ENCODE data around the gene KRTAP10-2. TPM values are rescaled to one million over a fixed set of nuclear protein-coding genes. Genes with fewer than 3 reads are reported as not detected.

The KRTAP10-2 gene
- total RNA-seq, 1 donor from 2014 or later = not detected

DNA sequence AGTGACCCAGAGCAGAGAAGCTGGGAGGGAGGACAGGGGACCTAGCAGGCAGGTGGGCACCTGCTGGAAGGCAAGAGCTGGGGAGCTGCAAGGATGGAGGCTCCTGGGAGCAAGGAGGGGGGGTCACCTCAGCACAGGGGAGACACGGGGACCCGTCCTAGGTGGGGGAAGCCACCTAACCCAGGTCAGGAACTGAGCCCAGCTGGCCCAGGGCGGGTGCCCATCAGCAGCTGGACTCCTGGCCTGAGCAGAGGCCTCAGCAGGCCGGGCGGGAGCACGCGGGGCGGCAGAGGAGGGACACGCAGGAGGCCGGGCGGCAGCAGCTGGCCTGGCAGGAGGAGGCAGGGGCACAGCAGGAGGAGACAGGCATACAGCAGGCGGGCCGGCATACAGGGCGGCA, 12.3 kb downstream of the KRTAP10-2 start:
- Histone ChIP-seq H3K4me3 (no peak overlapping the region), H3K9me3 (no peaks in the 10 kb centered on the region), H3K27ac (no peak overlapping the region), H3K36me3 (no peaks in the 10 kb centered on the region), H3K27me3 (no peaks in the 10 kb centered on the region), H3K4me1 (no peaks in the 10 kb centered on the region)
- intact Hi-C loops (cut with DNase I) = no loop called here
- peak; percentile 44 to 67 for DNase-seq (ENCODE audit: extremely low spot score in 2 of 2)
- TF ChIP-seq CTCF (IDR thresholded peaks at IDR 0.05) (no peak), POLR2A (IDR thresholded peaks at IDR 0.05) (no peak), POLR2AphosphoS5 (IDR thresholded peaks at IDR 0.05; ENCODE audit: insufficient read depth in 1 of 2, low read depth in 1 of 2) (no peak)

DNA sequence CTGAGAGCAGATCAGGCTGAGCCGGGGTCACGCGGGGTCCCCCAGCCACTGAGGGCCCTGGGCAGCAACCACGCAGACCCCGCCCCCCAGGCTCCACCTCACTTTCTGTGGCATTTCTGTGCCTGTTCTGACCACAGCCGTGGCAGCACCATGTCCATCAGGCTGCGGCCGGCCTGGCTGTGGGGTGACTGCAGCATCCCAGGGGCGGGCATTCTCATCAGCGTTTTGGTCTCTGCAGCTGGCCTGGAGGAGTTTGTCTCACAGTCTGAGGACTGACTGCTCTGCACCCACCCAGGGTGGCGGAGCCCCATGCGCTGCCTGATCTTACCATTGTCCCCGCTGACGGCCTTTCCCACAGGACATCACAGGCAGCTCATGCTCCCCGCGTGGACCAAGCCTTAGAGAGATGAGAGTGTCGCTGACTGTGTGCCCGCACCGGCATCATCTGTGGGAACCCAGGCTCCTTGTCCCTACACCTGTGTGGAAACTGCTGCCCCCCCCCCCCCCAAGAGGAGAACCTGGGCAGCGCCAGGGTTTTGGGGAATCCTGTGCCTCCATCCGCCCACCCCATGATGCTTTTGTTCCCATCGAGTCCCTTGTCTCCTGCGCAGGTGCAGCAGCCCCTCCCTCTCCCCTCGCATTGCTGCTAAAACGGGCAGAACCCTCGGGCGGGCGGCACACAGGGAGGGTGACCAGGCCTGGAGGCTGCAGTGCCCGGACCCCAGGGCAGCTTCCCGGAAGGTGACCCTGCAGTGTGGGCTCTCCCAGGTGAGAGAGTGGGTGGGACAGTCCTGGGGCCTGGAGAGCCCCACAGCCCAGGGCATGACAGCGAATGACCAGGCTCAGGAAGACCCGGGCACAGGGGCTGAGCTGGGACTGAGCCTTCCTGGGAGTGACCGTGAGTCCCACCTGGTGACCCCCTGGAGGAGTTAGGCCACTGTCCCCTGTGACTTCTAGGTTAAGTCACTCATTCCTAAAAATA, 13.1 kb downstream of the KRTAP10-2 start:
- Histone ChIP-seq H3K27ac (no peak overlapping the region), H3K4me3 (no peak overlapping the region), H3K27me3 (no peaks in the 10 kb centered on the region), H3K36me3 (no peaks in the 10 kb centered on the region), H3K9me3 (no peaks in the 10 kb centered on the region), H3K4me1 (no peaks in the 10 kb centered on the region)
- no peak for TF ChIP-seq POLR2A (IDR thresholded peaks at IDR 0.05)
- no peak for TF ChIP-seq POLR2AphosphoS5 (IDR thresholded peaks at IDR 0.05; ENCODE audit: insufficient read depth in 1 of 2, low read depth in 1 of 2)
- no peak for TF ChIP-seq CTCF (IDR thresholded peaks at IDR 0.05)
- intact Hi-C loops (cut with DNase I) = no loop called here
- peak; percentile 72 to 92 for DNase-seq (ENCODE audit: extremely low spot score in 2 of 2)

- intact Hi-C loops (cut with DNase I) = no loop called here
- no peak for DNase-seq (ENCODE audit: extremely low spot score in 2 of 2)
- Histone ChIP-seq H3K9me3 (no peaks in the 10 kb centered on the region), H3K36me3 (no peaks in the 10 kb centered on the region), H3K4me1 (no peaks in the 10 kb centered on the region), H3K27ac (no peak overlapping the region), H3K27me3 (no peaks in the 10 kb centered on the region), H3K4me3 (no peak overlapping the region)
- no peak for TF ChIP-seq POLR2A (IDR thresholded peaks at IDR 0.05)
- TF ChIP-seq POLR2AphosphoS5 (IDR thresholded peaks at IDR 0.05; ENCODE audit: insufficient read depth in 1 of 2, low read depth in 1 of 2) = no peak
- no peak for TF ChIP-seq CTCF (IDR thresholded peaks at IDR 0.05)
Measured at GRCh38 chr21:44535963-44536362, 15.3 kb downstream of the KRTAP10-2 start.

GRCh38 chr21:44534688-44535087, 16.6 kb downstream of the KRTAP10-2 start:
- Histone ChIP-seq H3K36me3 (no peaks in the 10 kb centered on the region), H3K27me3 (no peaks in the 10 kb centered on the region), H3K9me3 (no peaks in the 10 kb centered on the region), H3K4me1 (no peaks in the 10 kb centered on the region), H3K27ac (no peak overlapping the region), H3K4me3 (no peak overlapping the region)
- intact Hi-C loops (cut with DNase I) = no loop called here
- no peak for DNase-seq (ENCODE audit: extremely low spot score in 2 of 2)
- TF ChIP-seq CTCF (IDR thresholded peaks at IDR 0.05) (no peak), POLR2AphosphoS5 (IDR thresholded peaks at IDR 0.05; ENCODE audit: insufficient read depth in 1 of 2, low read depth in 1 of 2) (no peak), POLR2A (IDR thresholded peaks at IDR 0.05) (no peak)

Measured in vagina (tissue), 2 donors.